SK-N-SH treated with all-trans-retinoic acid at 6 μM for 48 hours (cell line): ENCODE measurements around the gene ATP6V0E2.

Source experiments
- ATAC-seq: fragments of 200-7000 bp; cut with Tn5 transposase; 3 replicates; pipeline ENCODE4 v1.9.1; 2020; ENCODE audit warnings: mild to moderate bottlenecking, moderate library complexity

Gene ATP6V0E2

GRCh38 chr7:149912126-149912525, 38.4 kb downstream of the ATP6V0E2 start:
- peak; percentile 53; the same call in 2 of the 3 replicates for ATAC-seq

DNA sequence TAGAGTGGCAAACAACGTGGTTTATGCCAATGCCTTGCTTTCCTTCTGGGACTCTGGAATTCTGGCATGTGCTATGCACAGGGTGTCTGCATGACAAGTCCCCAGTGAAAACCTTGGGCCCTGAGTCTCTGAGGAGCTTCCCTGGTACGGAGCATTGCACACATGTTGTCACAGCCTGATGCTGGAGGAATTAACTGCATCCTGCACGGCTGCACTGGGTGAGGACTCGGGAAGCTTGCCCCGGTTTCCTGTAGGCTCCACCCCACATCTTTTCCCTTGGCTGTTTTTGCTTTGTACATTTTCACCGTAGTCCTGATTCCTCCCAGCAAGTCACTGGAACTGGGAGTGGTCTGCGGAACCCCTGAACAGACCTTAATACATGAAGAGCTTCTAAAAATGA, 52.6 kb downstream of the ATP6V0E2 start:
- peak; percentile 52 for ATAC-seq
